SK-N-MC (cell line): ENCODE results near the gene BRPF3.
A peak's percentile ranks its signal among the peaks of the same experiment; 100 is the strongest.

Experiments
- DNase-seq: peaks from one replicate; pipeline ENCODE4 v3.0.0-alpha.2; 2011; ENCODE audit warnings: low read depth, low spot score
- H3K27ac ChIP-seq: fragments of 200-600 bp; sonication (generic); 2 replicates; pipeline ENCODE4 v1.5.1; 2016; ENCODE audit warnings: mixed run types
- H3K36me3 ChIP-seq: fragments of 200-600 bp; sonication (generic); 2 replicates; pipeline ENCODE4 v1.6.1; 2017; ENCODE audit warnings: antibody characterized with exemption, low read length, mixed read lengths; ENCODE audit not compliant: insufficient read depth
- H3K4me3 ChIP-seq: fragments of 200-600 bp; sonication (generic); 2 replicates; pipeline ENCODE4 v1.5.1; 2016
- H3K9ac ChIP-seq: fragments of 200-600 bp; sonication (generic); 2 replicates; pipeline ENCODE4 v1.8.0; 2017; ENCODE audit warnings: mixed run types, mixed read lengths; ENCODE audit not compliant: insufficient read length
- H3K9me3 ChIP-seq: fragments of 200-600 bp; sonication (generic); 2 replicates; pipeline ENCODE4 v1.6.1; 2017; ENCODE audit warnings: low read depth, mild to moderate bottlenecking, antibody characterized with exemption, low read length, moderate library complexity, mixed read lengths
- EZH2 ChIP-seq: fragments of 200-600 bp; sonication (generic); IDR thresholded peaks from one replicate; pipeline ENCODE4 v1.6.1; 2017; ENCODE audit warnings: antibody characterized with exemption
- FOXP2 ChIP-seq: optimal IDR thresholded peaks from 2 replicates; pipeline ENCODE3; 2011; ENCODE audit warnings: mild to moderate bottlenecking, moderate library complexity; ENCODE audit not compliant: insufficient read depth; ENCODE audit errors: extremely low read length, control extremely low read depth
- POLR2AphosphoS5 ChIP-seq: IDR thresholded peaks from 2 replicates; pipeline ENCODE4 v1.6.1; 2012; ENCODE audit warnings: mild to moderate bottlenecking, low read depth, low read length, borderline replicate concordance

Gene BRPF3

DNA sequence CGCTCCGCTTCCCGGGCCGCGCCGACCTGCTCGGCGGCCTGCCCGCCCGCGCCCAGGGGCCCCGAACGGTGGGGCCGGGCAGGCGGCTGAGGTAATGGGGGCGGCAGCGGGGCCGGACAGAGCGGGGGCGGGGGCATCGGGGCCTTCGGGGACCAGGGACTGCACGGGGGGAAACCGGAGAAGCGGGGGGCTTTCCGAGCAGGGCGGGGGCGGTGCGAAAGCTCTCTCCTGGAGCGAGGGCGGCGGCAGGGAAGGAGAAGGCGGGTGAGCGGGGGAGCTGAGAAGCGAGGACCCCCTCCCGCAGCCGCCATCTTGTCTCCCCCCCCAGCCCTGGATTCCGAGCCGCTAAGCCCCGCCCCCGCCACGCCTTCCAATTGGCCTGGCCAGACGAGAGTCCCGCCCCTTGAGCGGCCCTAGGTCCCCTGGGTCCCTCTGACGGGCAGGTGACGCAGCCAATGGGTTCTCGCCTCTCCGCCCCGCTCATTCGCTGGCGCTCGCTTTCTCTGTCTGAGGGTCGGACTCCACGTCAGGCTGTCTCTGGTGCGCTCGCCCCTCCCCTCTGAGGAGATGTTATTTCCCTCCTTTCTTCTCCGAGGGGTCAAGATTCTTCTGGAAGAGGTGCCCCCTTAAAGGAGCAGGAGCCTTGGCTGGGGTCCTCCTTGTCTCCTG, 470 bp downstream of the BRPF3 start:
- TF ChIP-seq EZH2 (no peak), FOXP2 (no peak), POLR2AphosphoS5 (peak; percentile 83)
- H3K36me3 ChIP-seq, result peaks cover 25% of the 10 kb centered on the region
- peak overlapping the region; percentile 79; the same call in 1 of the 2 replicates for H3K27ac ChIP-seq
- peak overlapping the region; percentile 84 for H3K9ac ChIP-seq
- DNase-seq, result peak; percentile 85
- peak overlapping the region; percentile 77 for H3K4me3 ChIP-seq
- H3K9me3 ChIP-seq, result no peaks in the 10 kb centered on the region

DNA sequence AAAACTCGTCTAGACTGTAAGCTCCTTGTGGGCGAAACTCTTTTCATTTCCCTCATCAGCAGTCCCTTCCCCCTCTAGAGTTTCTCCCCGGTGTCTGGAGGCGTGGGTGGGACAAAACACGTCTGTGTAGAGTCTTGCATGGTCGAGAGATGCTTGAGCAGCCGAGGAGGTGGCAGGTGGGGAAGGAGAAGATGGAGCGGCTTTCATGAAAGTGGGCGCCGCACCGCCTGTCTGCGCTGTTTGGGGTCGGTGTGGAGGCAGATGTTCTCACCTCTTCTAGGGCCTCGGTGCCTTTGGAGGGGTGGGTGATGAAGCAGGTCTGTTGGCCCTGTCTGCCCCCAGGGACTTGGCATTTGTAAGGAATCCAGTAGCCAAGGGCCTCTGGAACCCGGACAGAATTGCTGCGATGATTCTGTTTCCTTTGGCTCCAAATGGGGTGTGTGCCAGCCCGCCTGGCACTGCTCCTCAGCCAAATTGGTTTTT, 1.2 kb downstream of the BRPF3 start:
- TF ChIP-seq EZH2 (no peak), POLR2AphosphoS5 (no peak), FOXP2 (no peak)
- H3K9ac ChIP-seq, result no peak overlapping the region

DNA sequence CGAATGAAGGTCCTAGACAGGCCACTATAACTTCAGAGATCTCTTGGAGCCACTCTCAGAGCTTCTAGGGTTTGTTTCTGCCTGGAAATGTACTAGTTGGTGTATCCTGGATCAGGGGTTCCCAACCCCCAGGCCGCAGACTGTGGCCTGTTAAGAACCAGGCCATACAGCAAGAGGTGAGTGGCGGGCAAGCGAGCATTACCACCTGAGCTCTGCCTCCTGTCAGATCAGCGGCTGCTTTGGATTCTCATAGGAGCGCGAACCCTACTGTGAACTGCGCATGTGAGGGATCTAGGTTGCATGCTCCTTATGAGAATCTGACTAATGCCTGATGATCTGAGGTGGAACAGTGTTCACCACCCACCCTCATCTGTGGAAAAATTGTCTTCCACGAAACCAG, 2.4 kb downstream of the BRPF3 start:
- H3K27ac ChIP-seq, result no peak overlapping the region
- H3K9me3 ChIP-seq, result no peaks in the 10 kb centered on the region
- peaks cover 45% of the 10 kb centered on the region for H3K36me3 ChIP-seq
- TF ChIP-seq POLR2AphosphoS5, result no peak
- no peak for TF ChIP-seq EZH2
- TF ChIP-seq FOXP2, result no peak
- no peak overlapping the region for H3K4me3 ChIP-seq
- H3K9ac ChIP-seq, result no peak overlapping the region
- DNase-seq, result no peak

More for the DNA sequence above, 1.2 kb downstream of the BRPF3 start:
- no peak overlapping the region for H3K27ac ChIP-seq
- H3K4me3 ChIP-seq, result peak overlapping the region; percentile 77
- peaks cover 33% of the 10 kb centered on the region for H3K36me3 ChIP-seq
- no peak for DNase-seq
- no peaks in the 10 kb centered on the region for H3K9me3 ChIP-seq

DNA sequence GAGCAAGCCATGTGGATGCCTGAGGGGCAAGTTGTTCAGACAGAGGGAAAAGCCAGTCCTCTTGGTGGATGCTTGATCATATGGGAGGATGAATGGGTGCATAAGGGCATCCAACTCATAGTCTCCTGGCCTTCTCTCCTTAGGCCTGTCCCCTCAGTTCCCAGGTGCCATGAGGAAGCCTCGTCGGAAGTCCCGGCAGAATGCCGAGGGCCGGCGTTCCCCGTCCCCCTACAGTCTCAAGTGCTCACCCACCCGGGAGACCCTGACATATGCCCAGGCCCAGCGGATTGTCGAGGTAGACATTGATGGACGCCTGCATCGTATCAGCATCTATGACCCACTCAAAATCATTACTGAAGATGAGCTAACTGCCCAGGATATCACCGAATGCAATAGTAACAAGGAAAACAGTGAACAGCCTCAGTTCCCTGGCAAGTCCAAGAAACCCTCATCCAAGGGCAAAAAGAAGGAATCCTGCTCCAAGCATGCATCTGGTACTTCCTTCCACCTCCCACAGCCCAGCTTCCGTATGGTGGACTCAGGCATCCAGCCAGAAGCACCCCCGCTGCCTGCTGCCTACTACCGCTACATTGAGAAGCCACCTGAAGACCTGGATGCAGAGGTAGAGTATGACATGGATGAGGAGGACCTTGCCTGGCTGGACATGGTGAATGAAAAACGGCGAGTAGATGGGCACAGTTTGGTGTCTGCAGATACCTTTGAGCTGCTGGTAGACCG, 3.8 kb downstream of the BRPF3 start:
- DNase-seq, result no peak
- Histone ChIP-seq H3K9ac (no peak overlapping the region), H3K4me3 (no peak overlapping the region), H3K9me3 (no peaks in the 10 kb centered on the region), H3K36me3 (peaks cover 46% of the 10 kb centered on the region), H3K27ac (no peak overlapping the region)
- TF ChIP-seq FOXP2 (no peak), EZH2 (no peak), POLR2AphosphoS5 (no peak)

DNA sequence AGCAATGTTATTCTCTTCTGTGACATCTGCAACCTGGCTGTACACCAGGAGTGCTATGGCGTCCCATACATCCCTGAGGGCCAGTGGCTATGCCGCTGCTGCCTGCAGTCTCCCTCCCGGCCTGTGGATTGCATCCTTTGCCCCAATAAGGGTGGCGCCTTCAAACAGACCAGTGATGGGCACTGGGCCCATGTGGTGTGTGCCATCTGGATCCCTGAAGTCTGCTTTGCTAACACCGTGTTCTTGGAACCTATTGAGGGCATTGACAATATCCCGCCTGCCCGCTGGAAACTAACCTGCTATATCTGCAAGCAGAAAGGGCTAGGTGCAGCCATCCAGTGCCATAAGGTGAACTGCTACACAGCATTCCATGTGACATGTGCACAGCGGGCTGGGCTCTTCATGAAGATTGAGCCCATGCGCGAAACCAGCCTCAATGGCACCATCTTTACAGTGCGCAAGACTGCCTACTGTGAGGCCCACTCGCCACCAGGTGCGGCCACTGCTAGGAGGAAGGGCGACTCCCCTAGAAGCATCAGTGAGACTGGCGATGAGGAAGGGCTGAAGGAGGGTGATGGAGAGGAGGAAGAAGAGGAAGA, 4.6 kb downstream of the BRPF3 start:
- Histone ChIP-seq H3K9ac (no peak overlapping the region), H3K36me3 (peaks cover 53% of the 10 kb centered on the region), H3K9me3 (no peaks in the 10 kb centered on the region), H3K4me3 (no peak overlapping the region), H3K27ac (no peak overlapping the region)
- DNase-seq, result no peak
- TF ChIP-seq FOXP2 (no peak), POLR2AphosphoS5 (no peak), EZH2 (no peak)

DNA sequence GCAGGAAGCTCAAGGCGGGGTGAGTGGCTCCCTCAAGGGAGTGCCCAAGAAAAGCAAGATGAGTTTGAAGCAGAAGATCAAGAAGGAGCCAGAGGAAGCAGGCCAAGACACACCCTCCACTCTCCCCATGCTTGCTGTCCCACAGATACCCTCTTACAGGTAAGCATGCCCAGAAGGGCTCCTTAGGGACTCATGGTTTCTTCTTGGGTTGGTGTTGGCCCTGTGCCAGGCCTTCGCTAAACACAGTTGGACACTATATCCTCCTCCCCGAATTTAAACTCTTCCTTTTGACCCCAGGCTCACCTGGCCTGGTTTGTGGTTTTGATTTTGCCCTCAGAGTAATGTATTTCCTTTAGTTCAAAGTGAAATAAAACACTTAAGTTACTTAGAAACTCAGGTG, 5.1 kb downstream of the BRPF3 start:
- Histone ChIP-seq H3K9me3 (no peaks in the 10 kb centered on the region), H3K4me3 (no peak overlapping the region), H3K9ac (no peak overlapping the region), H3K27ac (no peak overlapping the region), H3K36me3 (peaks cover 58% of the 10 kb centered on the region)
- TF ChIP-seq POLR2AphosphoS5 (no peak), FOXP2 (no peak), EZH2 (no peak)
- DNase-seq, result no peak

DNA sequence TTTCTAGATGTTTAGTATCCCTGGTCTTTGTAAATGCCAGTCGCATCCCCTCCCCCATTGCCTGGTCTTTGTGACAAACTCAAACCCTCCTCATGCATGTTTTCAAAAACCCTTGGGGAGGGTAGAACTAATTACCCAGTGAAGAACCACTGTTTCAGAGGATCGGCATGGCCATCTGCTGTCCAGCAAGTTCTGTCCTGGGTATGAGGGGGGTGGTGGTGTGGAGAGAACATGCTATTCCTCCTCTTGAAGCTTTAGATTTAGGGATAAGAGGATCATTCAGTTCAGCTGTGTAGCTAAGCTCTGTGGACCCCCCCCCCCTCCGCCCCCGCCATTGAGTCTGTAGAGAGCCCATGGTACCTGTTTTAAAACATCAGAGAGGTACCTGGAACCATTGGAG, 5.6 kb downstream of the BRPF3 start:
- TF ChIP-seq POLR2AphosphoS5 (no peak), FOXP2 (no peak), EZH2 (no peak)
- Histone ChIP-seq H3K4me3 (no peak overlapping the region), H3K27ac (no peak overlapping the region), H3K9me3 (no peaks in the 10 kb centered on the region), H3K36me3 (peaks cover 61% of the 10 kb centered on the region), H3K9ac (no peak overlapping the region)
- no peak for DNase-seq

DNA sequence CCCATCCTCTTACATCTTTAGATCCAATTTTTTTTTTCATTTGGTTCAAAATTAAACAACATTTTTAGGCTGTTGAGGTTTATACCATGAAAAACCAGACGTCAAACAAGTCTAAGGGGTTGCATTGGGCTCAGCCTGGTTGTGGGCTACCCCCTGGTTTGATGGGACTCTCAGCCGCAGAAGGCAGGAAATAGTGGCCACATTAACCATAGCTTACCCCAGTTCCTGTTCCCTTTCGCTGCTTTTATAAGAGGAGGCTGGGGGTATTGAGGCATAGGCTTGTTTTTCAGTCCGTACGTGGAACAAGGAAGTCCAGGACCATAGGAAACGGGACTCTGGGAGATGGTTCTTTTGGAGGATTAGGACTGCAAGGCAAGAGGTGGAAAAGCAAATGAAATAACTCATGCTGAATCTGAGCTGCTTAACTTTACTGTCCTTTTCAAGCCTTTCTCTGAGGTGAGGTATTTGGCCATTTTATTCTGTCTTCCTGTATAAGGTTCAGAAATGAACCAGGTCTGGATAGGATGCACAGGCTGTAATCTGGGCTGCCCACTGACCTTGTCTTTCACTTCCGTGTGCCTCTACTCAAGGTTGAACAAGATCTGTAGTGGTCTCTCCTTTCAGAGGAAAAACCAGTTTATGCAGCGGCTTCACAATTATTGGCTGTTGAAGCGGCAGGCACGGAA, 7.7 kb downstream of the BRPF3 start:
- Histone ChIP-seq H3K9me3 (no peaks in the 10 kb centered on the region), H3K9ac (no peak overlapping the region), H3K27ac (no peak overlapping the region), H3K36me3 (peaks cover 82% of the 10 kb centered on the region), H3K4me3 (no peak overlapping the region)
- TF ChIP-seq EZH2, result no peak
- TF ChIP-seq FOXP2, result no peak
- TF ChIP-seq POLR2AphosphoS5, result no peak
- DNase-seq, result no peak
